ENCODE results near the gene JAZF1.
A peak's percentile ranks its signal among the peaks of the same experiment; 100 is the strongest.

JAZF1 gene

GRCh38 chr7:28102797-28103196, 77.8 kb downstream of the JAZF1 start:
- no peak for TF ChIP-seq CTCF (conservative IDR thresholded peaks at IDR 0.05; ENCODE audit: low read length)
- peak; percentile 54 for DNase-seq (ENCODE audit: low read depth)
- no peak overlapping the region for H3K4me3 ChIP-seq (ENCODE audit: low read length)

- no peak overlapping the region for H3K4me3 ChIP-seq (ENCODE audit: low read length)
- DNase-seq (ENCODE audit: low read depth): peak; percentile 77
- TF ChIP-seq CTCF (conservative IDR thresholded peaks at IDR 0.05; ENCODE audit: low read length): peak; percentile 84
These were observed 83.9 kb downstream of the JAZF1 start for GRCh38 chr7:28096713-28097112.

- no peak for DNase-seq (ENCODE audit: low read depth)
- H3K4me3 ChIP-seq (ENCODE audit: low read length): no peak overlapping the region
- TF ChIP-seq CTCF (conservative IDR thresholded peaks at IDR 0.05; ENCODE audit: low read length): no peak
These were observed 85.4 kb downstream of the JAZF1 start for GRCh38 chr7:28095231-28095630.

- DNase-seq (ENCODE audit: low read depth): peak; percentile 83
- TF ChIP-seq CTCF (conservative IDR thresholded peaks at IDR 0.05; ENCODE audit: low read length): peak; percentile 87
- peak overlapping the region; percentile 4 for H3K4me3 ChIP-seq (ENCODE audit: low read length)
These were observed 86.9 kb downstream of the JAZF1 start for GRCh38 chr7:28093623-28094232.

- TF ChIP-seq CTCF (conservative IDR thresholded peaks at IDR 0.05; ENCODE audit: low read length): no peak
- H3K4me3 ChIP-seq (ENCODE audit: low read length): no peak overlapping the region
- DNase-seq (ENCODE audit: low read depth): peak; percentile 66
These were observed 89.4 kb downstream of the JAZF1 start for GRCh38 chr7:28091190-28091589.

GRCh38 chr7:28088901-28089714, 91.5 kb downstream of the JAZF1 start:
- TF ChIP-seq CTCF (conservative IDR thresholded peaks at IDR 0.05; ENCODE audit: low read length): no peak
- H3K4me3 ChIP-seq (ENCODE audit: low read length): no peak overlapping the region
- DNase-seq (ENCODE audit: low read depth): no peak

- H3K4me3 ChIP-seq (ENCODE audit: low read length): no peak overlapping the region; the same call in 1 of the 2 replicates
- no peak for TF ChIP-seq CTCF (conservative IDR thresholded peaks at IDR 0.05; ENCODE audit: low read length)
- DNase-seq (ENCODE audit: low read depth): peak; percentile 79
These were observed 92.6 kb downstream of the JAZF1 start for GRCh38 chr7:28088032-28088431.
